ENCODE data around the gene TGFBI.
A peak's percentile ranks its signal among the peaks of the same experiment; 100 is the strongest.

TGFBI gene

GRCh38 chr5:136025900-136026299, 2.9 kb upstream of the TGFBI start:
- DNase-seq (ENCODE audit: low spot score) = peak; percentile 21

- no peak for DNase-seq (ENCODE audit: low spot score)
Observed at GRCh38 chr5:136026636-136027035, 2.2 kb upstream of the TGFBI start.

- no peak for DNase-seq (ENCODE audit: low spot score)
Observed at GRCh38 chr5:136027311-136027710, 1.5 kb upstream of the TGFBI start.

- no peak for DNase-seq (ENCODE audit: low spot score)
Observed at GRCh38 chr5:136028090-136028489, 698 bp upstream of the TGFBI start.

GRCh38 chr5:136030252-136030651, 1.5 kb downstream of the TGFBI start:
- DNase-seq (ENCODE audit: low spot score) = no peak

GRCh38 chr5:136030956-136031611, 2.3 kb downstream of the TGFBI start:
- DNase-seq (ENCODE audit: low spot score) = no peak

GRCh38 chr5:136031711-136032110, 2.9 kb downstream of the TGFBI start:
- no peak for DNase-seq (ENCODE audit: low spot score)

GRCh38 chr5:136032564-136032963, 3.8 kb downstream of the TGFBI start:
- no peak for DNase-seq (ENCODE audit: low spot score)

GRCh38 chr5:136033234-136033633, 4.4 kb downstream of the TGFBI start:
- no peak for DNase-seq (ENCODE audit: low spot score)

GRCh38 chr5:136033848-136034247, 5.1 kb downstream of the TGFBI start:
- DNase-seq (ENCODE audit: low spot score) = no peak

GRCh38 chr5:136034492-136034891, 5.7 kb downstream of the TGFBI start:
- DNase-seq (ENCODE audit: low spot score) = no peak

GRCh38 chr5:136034984-136035383, 6.2 kb downstream of the TGFBI start:
- DNase-seq (ENCODE audit: low spot score) = no peak

- no peak for DNase-seq (ENCODE audit: low spot score)
Observed at GRCh38 chr5:136035837-136036236, 7.0 kb downstream of the TGFBI start.

- DNase-seq (ENCODE audit: low spot score) = no peak
Observed at GRCh38 chr5:136036293-136036911, 7.6 kb downstream of the TGFBI start.

- DNase-seq (ENCODE audit: low spot score) = no peak
Observed at GRCh38 chr5:136037001-136037705, 8.4 kb downstream of the TGFBI start.

- no peak for DNase-seq (ENCODE audit: low spot score)
Observed at GRCh38 chr5:136038635-136039034, 9.8 kb downstream of the TGFBI start.

GRCh38 chr5:136039202-136039601, 10.4 kb downstream of the TGFBI start:
- DNase-seq (ENCODE audit: low spot score) = no peak

- DNase-seq (ENCODE audit: low spot score) = peak; percentile 73
Observed at GRCh38 chr5:136040746-136041415, 12.1 kb downstream of the TGFBI start.

- DNase-seq (ENCODE audit: low spot score) = no peak
Observed at GRCh38 chr5:136042156-136042555, 13.4 kb downstream of the TGFBI start.

GRCh38 chr5:136042665-136043121, 13.9 kb downstream of the TGFBI start:
- DNase-seq (ENCODE audit: low spot score) = no peak

- DNase-seq (ENCODE audit: low spot score) = no peak
Observed at GRCh38 chr5:136043551-136043950, 14.8 kb downstream of the TGFBI start.

GRCh38 chr5:136043968-136044610, 15.3 kb downstream of the TGFBI start:
- no peak for DNase-seq (ENCODE audit: low spot score)
